Spleen (tissue), 11 donors: Measurements from ENCODE around the gene MS4A14. TPM values are rescaled to one million over a fixed set of nuclear protein-coding genes. Genes with fewer than 3 reads are reported as not detected.
"Not testable (repeated sequence)": the region's sequence is repeated elsewhere in the genome, so short reads cannot be mapped to it uniquely, and the experiment has no call there.

Source experiments
- DNase-seq: peaks from one replicate; pipeline ENCODE4 v3.0.0-alpha.2; 2020
- H3K27ac ChIP-seq, 8 donors: fragments of 200-600 bp; sonication (generic) in 7 of 8; 1 replicate in 4 of 8; 2 replicates in 4 of 8; pipeline versions ENCODE4 v1.5.0 to v1.8.0; 2016 to 2021; ENCODE audit warnings: inconsistent platforms in 4 of 8, mild to moderate bottlenecking in 4 of 8, moderate library complexity in 1 of 8
- H3K27me3 ChIP-seq, 7 donors: fragments of 200-600 bp; sonication (generic) in 6 of 7; replicated peaks in 1 of 7; 1 replicate in 4 of 7; 2 replicates in 3 of 7; pipeline versions ENCODE4 v1.5.0 to v1.8.0; 2016 to 2021; ENCODE audit warnings: inconsistent platforms in 3 of 7, mild to moderate bottlenecking in 1 of 7
- H3K36me3 ChIP-seq, 6 donors: fragments of 200-600 bp; sonication (generic) in 5 of 6; 1 replicate in 4 of 6; 2 replicates in 2 of 6; pipeline versions ENCODE4 v1.5.0 to v1.8.0; 2016 to 2021; ENCODE audit warnings: inconsistent platforms in 2 of 6
- H3K4me1 ChIP-seq, 6 donors: fragments of 200-600 bp; sonication (generic) in 5 of 6; 1 replicate in 3 of 6; 2 replicates in 3 of 6; pipeline versions ENCODE4 v1.5.0 to v1.8.0; 2016 to 2021; ENCODE audit warnings: inconsistent platforms in 3 of 6
- H3K4me3 ChIP-seq, 8 donors: fragments of 200-600 bp; sonication (generic) in 7 of 8; 1 replicate in 4 of 8; 2 replicates in 4 of 8; pipeline versions ENCODE4 v1.5.0 to v1.8.0; 2016 to 2021; ENCODE audit warnings: inconsistent platforms in 4 of 8, mild to moderate bottlenecking in 4 of 8, moderate library complexity in 2 of 8
- H3K9me3 ChIP-seq, 8 donors: fragments of 200-600 bp; sonication (generic) in 7 of 8; 1 replicate in 4 of 8; 2 replicates in 4 of 8; pipeline versions ENCODE4 v1.5.0 to v1.8.0; 2016 to 2021; ENCODE audit warnings: inconsistent platforms in 4 of 8
- CTCF ChIP-seq, 11 experiments: fragments of 200-600 bp in 7 of 11; fragments of 450-650 bp in 4 of 11; sonication (generic) in 4 of 11; IDR thresholded peaks in 8 of 11; conservative IDR thresholded peaks in 3 of 11; 1 replicate in 7 of 11; 2 replicates in 4 of 11; pipeline versions ENCODE4 v1.4.0 to v1.8.0; 2016 to 2021; ENCODE audit warnings: antibody characterized with exemption in 11 of 11, inconsistent platforms in 4 of 11, mild to moderate bottlenecking in 1 of 11
- POLR2A ChIP-seq, 3 donors: fragments of 450-650 bp; IDR thresholded peaks; one replicate each; pipeline ENCODE4 v1.5.1; 2017; ENCODE audit warnings: antibody characterized with exemption in 3 of 3, mild to moderate bottlenecking in 1 of 3
- POLR2AphosphoS5 ChIP-seq, 3 donors: sonication (generic); formaldehyde crosslinking; IDR thresholded peaks; one replicate each; pipeline ENCODE4 v1.5.1; 2017; ENCODE audit warnings: antibody characterized with exemption in 3 of 3
- WGBS, 5 donors: extraction: QIAGEN DNeasy Blood & Tissue Kit in 3 of 5; methylation state at CpG; one replicate each; pipeline versions ENCODE4 v1.1.5 to v1.1.7; 2013 to 2018; 5-methylcytosine and 5-hydroxymethylcytosine counted together
- intact Hi-C: fragments of 100-400 bp; cut with DNase I; formaldehyde crosslinking; loops from one replicate; pipeline ENCODE4 v1.15.0; 2023; ENCODE audit warnings: low total_unique reads
- polyA plus RNA-seq, 3 donors: library from polyadenylated mRNA; stranded (reverse); fragments of 200-250 nt; gene quantifications; one replicate each; pipeline ENCODE4 v1.2.1, GENCODE V29; 2013
- total RNA-seq, 7 donors: library from RNA; depleted of rRNA in 3 of 7; stranded (reverse); fragments of >200 nt in 3 of 7; fragmentation: NEBNext Ultra II Directional in 4 of 7; extraction: Animal tissue kit (Norgen Biotek cat#: 25700) in 4 of 7; gene quantifications; one replicate each; pipeline versions ENCODE4 v1.1.0 to v1.2.1, GENCODE V29; 2016 to 2021
- donor health status: healthy with polysubstance abuse.
- donor health status: DM: no; HTN: no; CAD: no; lungs with moderate emphysema.
- donor health status: DM: no; HTN: no; CAD: no.
- donor health status: Bipolar disorder and iron deficiency.
- donor health status: healthy.
- donor health status: DM: no; HTN: no; CAD: no.
- donor health status: DM: yes; HTN: yes; CAD: no.

MS4A14 gene
- total and polyA plus RNA-seq, 10 donors = 1.0 to 18.0 (median 5.2) TPM

- WGBS, 5 donors = 74 to 87% (median 80%) methylated on average over 4 of the region's 4 CpGs
- no peaks in the 10 kb centered on the region for H3K9me3 ChIP-seq
- TF ChIP-seq POLR2A (IDR thresholded peaks at IDR 0.05) = no peak
- TF ChIP-seq POLR2AphosphoS5 (IDR thresholded peaks at IDR 0.05) = no peak
- TF ChIP-seq CTCF (IDR thresholded peaks at IDR 0.05 in 8 of 11, conservative IDR thresholded peaks at IDR 0.05 in 3 of 11) = no peak
Measured at GRCh38 chr11:60433401-60433800, 37.1 kb downstream of the MS4A14 start.

GRCh38 chr11:60447070-60447469 is 50.8 kb downstream of the MS4A14 start:
- H3K9me3 ChIP-seq = no peaks in the 10 kb centered on the region
- intact Hi-C loops = no loop called here
- H3K4me1 ChIP-seq = peaks cover 0 to 36% (median 19%) of the 10 kb centered on the region in 6 donors
- TF ChIP-seq CTCF (IDR thresholded peaks at IDR 0.05 in 8 of 11, conservative IDR thresholded peaks at IDR 0.05 in 3 of 11) (no peak), POLR2AphosphoS5 (IDR thresholded peaks at IDR 0.05) (no peak), POLR2A (IDR thresholded peaks at IDR 0.05) (no peak)
- DNase-seq = no peak
- H3K27ac ChIP-seq = peak overlapping the region in 1 of 8 donors; percentile 40
- H3K27me3 ChIP-seq = no peaks in the 10 kb centered on the region
- peak overlapping the region in 2 of 8 donors; percentile 33 to 64 for H3K4me3 ChIP-seq
- no peaks in the 10 kb centered on the region for H3K36me3 ChIP-seq

More at GRCh38 chr11:60433401-60433800, 37.1 kb downstream of the MS4A14 start:
- Histone ChIP-seq H3K4me3 (no peak overlapping the region), H3K27me3 (no peaks in the 10 kb centered on the region), H3K36me3 (no peaks in the 10 kb centered on the region), H3K4me1 (no peaks in the 10 kb centered on the region), H3K27ac (no peak overlapping the region)
- intact Hi-C loops = no loop called here
- DNase-seq = no peak

- DNase-seq = no peak
- Histone ChIP-seq H3K4me1 (peaks cover 0 to 36% (median 19%) of the 10 kb centered on the region in 6 donors), H3K27ac (no peak overlapping the region), H3K9me3 (no peaks in the 10 kb centered on the region), H3K4me3 (no peak overlapping the region), H3K36me3 (no peaks in the 10 kb centered on the region), H3K27me3 (no peaks in the 10 kb centered on the region)
- TF ChIP-seq CTCF (IDR thresholded peaks at IDR 0.05 in 8 of 11, conservative IDR thresholded peaks at IDR 0.05 in 3 of 11) (no peak), POLR2AphosphoS5 (IDR thresholded peaks at IDR 0.05) (no peak), POLR2A (IDR thresholded peaks at IDR 0.05) (no peak)
- intact Hi-C loops = no loop called here
Measured at GRCh38 chr11:60447846-60448245, 51.6 kb downstream of the MS4A14 start.

GRCh38 chr11:60451185-60451584 is 54.9 kb downstream of the MS4A14 start:
- DNase-seq = not testable (repeated sequence)
- 92 to 96% (median 94%) methylated on average over 5 to 32 of the region's 32 CpGs; no CpG with 5 or more reads in 1 of the 5 donors for WGBS, 5 donors

GRCh38 chr11:60454212-60454611 is 58.0 kb downstream of the MS4A14 start:
- TF ChIP-seq POLR2AphosphoS5 (IDR thresholded peaks at IDR 0.05) (no peak), POLR2A (IDR thresholded peaks at IDR 0.05) (no peak), CTCF (IDR thresholded peaks at IDR 0.05 in 8 of 11, conservative IDR thresholded peaks at IDR 0.05 in 3 of 11) (no peak)
- Histone ChIP-seq H3K9me3 (no peaks in the 10 kb centered on the region), H3K4me3 (no peak overlapping the region), H3K27me3 (no peaks in the 10 kb centered on the region), H3K27ac (peak overlapping the region in 7 of 8 donors; percentile 34 to 85 (median 77)), H3K4me1 (peaks cover 0 to 31% (median 8%) of the 10 kb centered on the region in 6 donors), H3K36me3 (no peaks in the 10 kb centered on the region)
- intact Hi-C loops = no loop called here
- no peak for DNase-seq

More at GRCh38 chr11:60451185-60451584, 54.9 kb downstream of the MS4A14 start:
- H3K4me1 ChIP-seq = peaks cover 0 to 48% (median 19%) of the 10 kb centered on the region in 6 donors
- H3K4me3 ChIP-seq, H3K9me3 ChIP-seq, H3K27me3 ChIP-seq, intact Hi-C loops, H3K27ac ChIP-seq, H3K36me3 ChIP-seq: not testable (repeated sequence)
